H1 (cell line): ENCODE results near the gene ANKRD24. TPM values are rescaled to one million over a fixed set of nuclear protein-coding genes. Genes with fewer than 3 reads are reported as not detected.

Experiments
- BACH1 ChIP-seq: IDR thresholded peaks from 2 replicates; pipeline ENCODE4 v1.6.1; 2012; ENCODE audit warnings: low read length, improper control_type of control experiment
- CBX5 ChIP-seq: fragments of 300-800, 300-1000 bp; sonication (generic); IDR thresholded peaks from 2 replicates; pipeline ENCODE4 v1.7.1; 2016; ENCODE audit warnings: antibody characterized with exemption, low read length, low read depth
- CREB1 ChIP-seq: IDR thresholded peaks from 2 replicates; pipeline ENCODE4 v1.6.1; 2012; ENCODE audit warnings: inconsistent platforms
- EGR1 ChIP-seq: IDR thresholded peaks from 2 replicates; pipeline ENCODE4 v1.6.1; 2011; ENCODE audit warnings: low read depth, low read length, borderline replicate concordance
- EP300 ChIP-seq, 2 experiments: IDR thresholded peaks; 1 replicate in 1 of 2; 2 replicates in 1 of 2; pipeline ENCODE4 v1.6.1; 2011 to 2012; ENCODE audit warnings: low read depth in 2 of 2, low read length in 2 of 2, mild to moderate bottlenecking in 2 of 2, borderline replicate concordance in 1 of 2, inconsistent platforms in 1 of 2, moderate library complexity in 1 of 2
- HDAC2 ChIP-seq, 2 experiments: fragments of 300-600 bp in 1 of 2; sonication (generic) in 1 of 2; IDR thresholded peaks; 2 replicates each; pipeline ENCODE4 v1.6.1; 2011 to 2012; ENCODE audit warnings: low read depth in 2 of 2, low read length in 2 of 2, mild to moderate bottlenecking in 2 of 2, moderate library complexity in 2 of 2, borderline replicate concordance in 1 of 2, inconsistent platforms in 1 of 2
- JUN ChIP-seq: IDR thresholded peaks from 2 replicates; pipeline ENCODE4 v1.6.1; 2011; ENCODE audit warnings: low read depth, mild to moderate bottlenecking, improper control_type of control experiment, low read length
- RAD21 ChIP-seq, 2 experiments: IDR thresholded peaks in 1 of 2; conservative IDR thresholded peaks in 1 of 2; 2 replicates each; pipeline ENCODE4 v1.6.1; 2011; ENCODE audit warnings: low read depth in 2 of 2, low read length in 2 of 2, improper control_type of control experiment in 1 of 2, inconsistent platforms in 1 of 2, mild to moderate bottlenecking in 1 of 2, moderate library complexity in 1 of 2
- RBBP5 ChIP-seq: IDR thresholded peaks from 2 replicates; pipeline ENCODE4 v1.7.1; 2012; ENCODE audit warnings: low read depth, mild to moderate bottlenecking, inconsistent platforms, low read length, moderate library complexity, borderline replicate concordance
- TEAD4 ChIP-seq: IDR thresholded peaks from 2 replicates; pipeline ENCODE4 v1.6.1; 2012; ENCODE audit warnings: low read depth, low read length, inconsistent platforms, mixed read lengths
- YY1 ChIP-seq: IDR thresholded peaks from 2 replicates; pipeline ENCODE4 v1.6.1; 2011; ENCODE audit warnings: low read depth, mild to moderate bottlenecking, low read length
- polyA plus RNA-seq, 7 experiments: library from polyadenylated mRNA; depleted of rRNA in 3 of 7; stranded (reverse) in 5 of 7; unstranded in 2 of 7; fragments of >200 nt in 5 of 7; fragments of 200-250 nt in 2 of 7; gene quantifications; 1 replicate in 5 of 7; 2 replicates in 1 of 7; 4 replicates in 1 of 7; pipeline versions ENCODE4 v1.2.1 to v1.2.3, GENCODE V29; 2011 to 2013; ENCODE audit warnings: missing spikeins in 2 of 7, mixed read lengths in 2 of 7
- total RNA-seq: library from RNA; stranded (reverse); fragmentation: NEBNext Ultra II Directional; extraction: Animal tissue kit (Norgen Biotek cat#: 25700); gene quantifications from 2 replicates; pipeline ENCODE4 v1.2.1, GENCODE V29; 2021

ANKRD24 gene
- total and polyA plus RNA-seq, 2 of the 8 experiments (the other 6 are each of a cell fraction or from before 2014, with no cell fraction given), result 7.6 to 14.1 TPM

DNA sequence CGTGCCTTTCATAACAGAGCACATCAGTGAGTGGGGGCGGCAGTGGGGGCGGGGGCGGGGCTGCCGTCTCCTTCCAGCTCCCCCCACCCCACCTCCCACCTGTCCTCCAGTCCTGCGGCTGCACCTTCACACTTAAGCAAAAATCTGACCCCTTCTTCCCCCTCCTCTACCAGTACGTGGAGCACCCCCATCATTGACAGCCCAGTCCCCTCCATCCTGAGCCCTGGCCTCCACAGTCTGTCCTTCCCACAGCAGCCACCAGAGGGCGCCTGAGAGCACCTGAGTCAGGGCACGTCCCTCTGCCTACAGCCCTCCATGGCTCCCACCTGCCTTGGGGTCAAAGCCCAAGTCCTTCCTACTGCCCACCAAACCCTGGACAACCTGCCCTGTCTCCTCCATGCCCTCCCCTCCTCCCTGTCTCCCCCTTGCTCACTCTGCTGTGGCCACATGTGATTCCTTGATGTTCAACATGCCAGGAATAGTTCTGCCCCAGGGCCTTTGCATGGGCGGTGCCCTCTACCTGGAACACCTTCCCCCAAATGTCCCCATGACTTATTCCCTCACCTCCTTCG is 50.9 kb downstream of the ANKRD24 start (continued):
- TF ChIP-seq TEAD4, result no peak
- TF ChIP-seq RAD21 (IDR thresholded peaks at IDR 0.05 in 1 of 2, conservative IDR thresholded peaks at IDR 0.05 in 1 of 2; ENCODE audit: low read depth in 2 of 2, low read length in 2 of 2), result peak; percentile 31 to 39; a peak in 3 of 4 replicates
- TF ChIP-seq EP300 (IDR thresholded peaks at IDR 0.05; ENCODE audit: borderline replicate concordance in 1 of 2, low read depth in 2 of 2, low read length in 2 of 2), result no peak
- TF ChIP-seq CBX5, result no peak
- no peak for TF ChIP-seq JUN
- peak; percentile 31; the same call in 1 of the 2 replicates for TF ChIP-seq YY1
- TF ChIP-seq RBBP5, result no peak
- no peak for TF ChIP-seq EGR1
- TF ChIP-seq HDAC2 (IDR thresholded peaks at IDR 0.05; ENCODE audit: borderline replicate concordance in 1 of 2, low read depth in 2 of 2, low read length in 2 of 2), result peak in 1 of 2 experiments; percentile 100; a peak in 2 of 4 replicates
- no peak for TF ChIP-seq BACH1
- 0 out of 2 replicates have a peak, but pooled peaks have one; percentile 41 for TF ChIP-seq CREB1
